Omental fat pad (tissue), 4 donors: ENCODE results near the gene TRPM8. TPM values are rescaled to one million over a fixed set of nuclear protein-coding genes. Genes with fewer than 3 reads are reported as not detected.

Experiments
- ATAC-seq: fragments of 150-250 bp; one replicate; pipeline ENCODE4 v1.9.1; 2016; ENCODE audit warnings: mild to moderate bottlenecking, moderate library complexity; ENCODE audit not compliant: low FRiP score
- DNase-seq: peaks from one replicate; pipeline ENCODE4 v3.0.0-alpha.2; 2019; ENCODE audit warnings: low spot score
- total RNA-seq, 4 donors: library from RNA; depleted of rRNA; stranded (reverse); fragments of >200 nt; gene quantifications; one replicate each; pipeline ENCODE4 v1.1.0, GENCODE V29; 2016
- TF ChIP-seq, protein P1 (sequence below), 3 donors: fragments of 450-650 bp; IDR thresholded peaks; one replicate each; pipeline ENCODE4 v1.5.1; 2016 to 2017; ENCODE audit warnings: antibody characterized with exemption in 3 of 3, mild to moderate bottlenecking in 3 of 3, moderate library complexity in 2 of 3

TRPM8 gene
- total RNA-seq, 4 donors from 2014 or later: not detected

DNA sequence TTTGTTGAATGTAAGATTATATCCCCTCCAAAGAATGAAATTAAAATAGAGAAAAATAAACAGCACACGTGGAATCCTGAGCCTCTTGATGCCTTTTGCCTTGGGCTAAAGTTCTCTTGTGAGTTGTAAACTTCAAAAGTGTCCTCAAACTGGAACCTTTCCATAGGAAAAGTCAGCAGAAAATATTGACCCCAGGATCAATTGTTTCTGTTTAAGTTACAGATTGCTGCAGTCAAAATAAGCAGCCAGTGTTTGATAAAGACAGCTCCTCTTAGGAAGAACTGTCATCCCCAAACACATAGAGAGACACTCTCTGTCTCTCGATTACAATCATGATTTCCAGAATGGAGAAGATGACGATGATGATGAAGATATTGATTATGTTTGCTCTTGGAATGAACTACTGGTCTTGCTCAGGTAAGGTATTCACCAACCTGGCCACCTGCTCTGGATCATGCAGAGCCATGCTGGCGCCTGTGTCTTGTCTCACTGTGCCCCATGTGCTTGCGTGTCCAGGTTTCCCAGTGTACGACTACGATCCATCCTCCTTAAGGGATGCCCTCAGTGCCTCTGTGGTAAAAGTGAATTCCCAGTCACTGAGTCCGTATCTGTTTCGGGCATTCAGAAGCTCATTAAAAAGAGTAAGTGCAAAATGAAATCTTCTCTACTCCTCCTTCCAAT is 133.4 kb downstream of the TRPM8 start, which contains the start of gene SPP2:
SPP2 (plus strand) TSS at position 248 of the 681 bp plus-strand sequence; CDS start at position 333, 85 bp downstream.
- no peak for DNase-seq
- TF ChIP-seq, protein P1, sequence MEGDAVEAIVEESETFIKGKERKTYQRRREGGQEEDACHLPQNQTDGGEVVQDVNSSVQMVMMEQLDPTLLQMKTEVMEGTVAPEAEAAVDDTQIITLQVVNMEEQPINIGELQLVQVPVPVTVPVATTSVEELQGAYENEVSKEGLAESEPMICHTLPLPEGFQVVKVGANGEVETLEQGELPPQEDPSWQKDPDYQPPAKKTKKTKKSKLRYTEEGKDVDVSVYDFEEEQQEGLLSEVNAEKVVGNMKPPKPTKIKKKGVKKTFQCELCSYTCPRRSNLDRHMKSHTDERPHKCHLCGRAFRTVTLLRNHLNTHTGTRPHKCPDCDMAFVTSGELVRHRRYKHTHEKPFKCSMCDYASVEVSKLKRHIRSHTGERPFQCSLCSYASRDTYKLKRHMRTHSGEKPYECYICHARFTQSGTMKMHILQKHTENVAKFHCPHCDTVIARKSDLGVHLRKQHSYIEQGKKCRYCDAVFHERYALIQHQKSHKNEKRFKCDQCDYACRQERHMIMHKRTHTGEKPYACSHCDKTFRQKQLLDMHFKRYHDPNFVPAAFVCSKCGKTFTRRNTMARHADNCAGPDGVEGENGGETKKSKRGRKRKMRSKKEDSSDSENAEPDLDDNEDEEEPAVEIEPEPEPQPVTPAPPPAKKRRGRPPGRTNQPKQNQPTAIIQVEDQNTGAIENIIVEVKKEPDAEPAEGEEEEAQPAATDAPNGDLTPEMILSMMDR (IDR thresholded peaks at IDR 0.05): no peak
- no peak for ATAC-seq

DNA sequence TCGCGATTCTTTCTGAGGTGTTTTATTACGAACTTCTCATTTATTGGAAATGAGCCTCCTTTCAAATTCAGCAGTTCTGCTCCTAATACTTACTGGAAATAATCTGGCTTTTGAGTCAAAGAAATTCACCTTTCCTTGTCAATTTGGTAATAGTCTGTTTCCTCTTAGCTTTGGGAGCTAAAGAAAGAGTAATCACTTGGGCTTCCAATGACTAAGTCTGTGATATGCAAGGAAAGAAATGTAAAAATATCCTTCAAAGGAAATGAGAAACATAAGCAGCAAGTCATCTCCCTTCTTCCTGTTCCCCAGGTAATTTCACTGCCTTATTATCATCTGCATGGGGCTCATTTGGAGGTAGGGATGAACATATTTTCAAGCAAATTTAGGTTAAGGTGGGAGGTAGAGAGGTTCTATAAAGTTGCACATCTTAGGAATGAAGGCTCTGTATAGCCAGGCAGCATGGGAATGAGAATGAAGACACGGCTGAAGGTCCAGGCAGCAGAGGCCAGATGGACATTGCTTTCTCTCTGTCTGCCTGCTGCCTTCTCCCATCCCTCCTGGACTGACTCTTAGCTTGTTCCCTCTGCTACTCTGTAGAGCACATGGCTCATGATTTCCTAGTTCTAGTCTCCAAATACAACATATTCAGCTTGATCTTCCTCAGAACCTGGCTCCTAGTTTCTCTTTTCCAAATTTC is 134.3 kb downstream of the TRPM8 start:
- ATAC-seq (no peak), DNase-seq (no peak)
- TF ChIP-seq, protein P1 (IDR thresholded peaks at IDR 0.05): no peak

DNA sequence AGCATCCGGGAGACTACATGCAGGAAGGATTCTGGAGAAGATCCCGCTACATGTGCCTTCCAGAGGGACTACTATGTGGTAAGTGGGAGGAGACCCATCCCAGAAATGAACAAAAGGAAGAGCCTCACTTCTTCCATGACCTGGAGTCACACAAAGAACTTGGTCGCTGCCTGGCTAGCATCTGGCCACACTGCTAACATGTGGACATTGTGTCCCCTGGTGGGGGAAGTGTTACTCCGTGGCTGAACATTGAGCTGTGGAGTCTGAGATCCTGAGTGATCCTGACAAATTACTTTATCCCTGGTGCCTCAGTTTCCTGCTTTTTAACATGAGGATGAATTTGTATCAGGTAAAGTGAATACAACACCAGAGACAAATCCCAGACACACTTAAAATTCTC is 141.7 kb downstream of the TRPM8 start:
- no peak for ATAC-seq
- TF ChIP-seq, protein P1 (IDR thresholded peaks at IDR 0.05): no peak
- no peak for DNase-seq

DNA sequence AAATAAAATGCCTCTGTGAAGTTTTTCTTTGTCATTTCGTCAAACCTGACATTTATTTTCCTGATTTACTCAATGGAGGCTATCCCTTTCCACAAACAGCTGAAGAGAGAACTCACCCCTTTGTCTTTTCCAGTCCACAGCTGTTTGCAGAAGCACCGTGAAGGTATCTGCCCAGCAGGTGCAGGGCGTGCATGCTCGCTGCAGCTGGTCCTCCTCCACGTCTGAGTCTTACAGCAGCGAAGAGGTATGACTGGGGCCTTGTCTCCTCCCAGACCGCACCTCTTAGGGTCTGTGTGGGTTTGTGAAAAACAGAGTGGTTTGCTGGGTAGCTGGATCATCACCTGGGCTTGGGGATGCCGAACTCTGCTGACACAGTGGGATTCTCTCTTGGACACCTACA is 143.1 kb downstream of the TRPM8 start:
- ATAC-seq (no peak), DNase-seq (no peak)
- TF ChIP-seq, protein P1 (IDR thresholded peaks at IDR 0.05): no peak

DNA sequence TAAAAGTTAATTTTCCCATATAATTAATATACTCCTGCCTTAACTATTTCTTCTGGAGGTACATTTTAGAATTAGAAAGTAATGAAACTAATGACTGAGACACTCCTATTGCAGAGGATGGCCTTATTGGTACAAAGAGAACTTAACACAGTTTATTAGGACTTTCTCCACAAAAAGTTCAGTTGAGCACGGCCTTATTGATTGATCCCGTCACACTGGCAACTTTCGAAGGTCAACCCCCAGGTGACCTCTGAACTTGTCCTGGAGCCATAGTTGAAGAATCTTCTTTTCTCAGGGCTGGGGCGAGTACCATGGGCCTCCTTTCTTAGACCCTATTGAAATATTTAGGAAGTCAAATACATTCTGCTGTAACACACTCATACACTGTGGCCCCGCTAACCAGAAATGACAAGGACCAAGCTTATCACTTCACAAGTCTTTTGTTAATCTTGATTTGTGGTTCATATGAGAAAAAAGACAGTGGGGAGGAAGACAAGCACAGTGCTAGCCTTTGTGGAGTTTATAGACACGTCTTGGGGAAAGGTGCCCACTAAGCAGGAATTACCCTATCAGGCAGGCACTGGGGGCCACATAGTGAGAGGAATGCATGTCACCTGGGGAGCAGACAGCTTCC is 144.6 kb downstream of the TRPM8 start:
- TF ChIP-seq, protein P1 (IDR thresholded peaks at IDR 0.05): no peak
- ATAC-seq: no peak
- no peak for DNase-seq

DNA sequence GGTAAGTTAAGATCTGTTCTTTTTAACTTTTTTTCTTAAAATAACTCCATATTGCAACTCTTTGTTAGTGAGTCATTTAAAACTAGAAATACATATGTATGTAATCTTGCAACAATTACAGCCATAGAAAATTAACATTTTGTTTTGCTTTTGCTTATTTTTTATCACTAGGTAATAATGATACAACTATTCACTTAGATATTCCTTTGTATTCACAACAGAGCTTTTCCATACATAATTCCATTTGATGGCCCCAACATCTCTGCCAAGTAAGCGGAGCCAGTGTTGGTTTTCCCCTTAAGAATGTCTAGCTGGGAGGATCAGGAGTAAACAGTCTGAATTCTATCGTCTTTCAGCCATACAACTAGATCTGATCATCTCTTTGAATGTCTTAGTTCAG is 149.4 kb downstream of the TRPM8 start:
- TF ChIP-seq, protein P1 (IDR thresholded peaks at IDR 0.05): no peak
- DNase-seq (no peak), ATAC-seq (no peak)

Other genes starting within 250 kb of the TRPM8 start
- gene UGT1A9, start 245.5 kb upstream of the TRPM8 start, total RNA-seq: not detected
- gene UGT1A7, start 235.5 kb upstream of the TRPM8 start, total RNA-seq: not detected
- under 1 TPM in 1 of 4 donors, not detected in 3; 0.82 TPM for gene UGT1A6, start 224.5 kb upstream of the TRPM8 start, total RNA-seq
- gene UGT1A5, start 204.5 kb upstream of the TRPM8 start, total RNA-seq: not detected
- gene UGT1A4, start 198.6 kb upstream of the TRPM8 start, total RNA-seq: not detected
- not detected for gene UGT1A3, start 188.3 kb upstream of the TRPM8 start, total RNA-seq
- not detected for gene UGT1A1, start 157.1 kb upstream of the TRPM8 start, total RNA-seq
- not detected for gene MROH2A, start 139.0 kb upstream of the TRPM8 start, total RNA-seq
- gene HJURP, start 62.8 kb upstream of the TRPM8 start, total RNA-seq: 1 to 10 TPM in 1 of 4 donors, under 1 TPM in 2, not detected in 1; 0.09 to 2.3 (median 0.13) TPM
- gene SPP2, start 133.3 kb downstream of the TRPM8 start, total RNA-seq: not detected